ENCODE results near the gene PPP2R5C.
"Not testable (repeated sequence)": the region's sequence is repeated elsewhere in the genome, so short reads cannot be mapped to it uniquely, and the experiment has no call there.

PPP2R5C gene

DNA sequence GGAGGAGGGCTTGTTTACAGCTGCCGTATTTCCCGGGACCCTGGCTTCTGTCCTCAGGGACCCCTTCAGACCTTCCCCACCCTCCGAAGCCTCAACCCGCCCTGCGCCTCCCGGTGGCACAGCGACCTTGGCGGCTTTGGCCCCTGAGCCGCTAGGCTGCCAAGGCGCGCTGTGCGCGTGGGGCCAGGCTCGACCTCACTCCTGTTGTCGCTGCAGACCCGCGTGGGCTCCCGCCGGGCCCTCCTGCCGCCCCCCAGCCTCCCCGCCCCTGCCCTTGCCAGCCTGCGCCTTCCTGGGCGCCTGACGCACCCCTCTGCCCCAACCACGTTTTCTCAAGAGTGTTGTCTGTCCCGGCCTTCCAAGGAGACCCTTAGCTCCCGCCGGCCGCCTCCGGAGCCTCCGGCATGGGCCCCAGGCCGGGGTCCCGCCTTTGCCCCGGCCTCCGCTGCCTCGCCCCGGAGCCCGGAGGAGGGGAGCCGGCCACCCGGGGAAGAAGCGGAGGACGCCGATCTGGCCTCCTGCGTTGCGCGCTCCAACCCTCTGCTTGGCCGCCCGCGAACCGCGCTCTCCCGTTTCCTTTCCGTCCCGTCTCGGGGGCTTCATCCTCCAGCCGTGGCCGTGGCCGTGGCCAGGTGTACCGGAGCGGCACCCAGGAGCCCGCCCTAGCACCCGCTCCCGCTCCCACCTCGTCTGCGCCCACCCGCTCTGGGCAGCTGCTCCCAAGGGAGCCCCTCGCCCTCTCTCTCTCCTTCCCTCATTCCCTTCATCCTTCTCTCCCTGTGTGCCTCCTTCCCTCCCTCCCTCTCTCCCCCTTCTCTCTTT lies 19.9 kb downstream of the PPP2R5C start:
- no peak for DNase-seq (ENCODE audit: low read depth in 2 of 2)

DNA sequence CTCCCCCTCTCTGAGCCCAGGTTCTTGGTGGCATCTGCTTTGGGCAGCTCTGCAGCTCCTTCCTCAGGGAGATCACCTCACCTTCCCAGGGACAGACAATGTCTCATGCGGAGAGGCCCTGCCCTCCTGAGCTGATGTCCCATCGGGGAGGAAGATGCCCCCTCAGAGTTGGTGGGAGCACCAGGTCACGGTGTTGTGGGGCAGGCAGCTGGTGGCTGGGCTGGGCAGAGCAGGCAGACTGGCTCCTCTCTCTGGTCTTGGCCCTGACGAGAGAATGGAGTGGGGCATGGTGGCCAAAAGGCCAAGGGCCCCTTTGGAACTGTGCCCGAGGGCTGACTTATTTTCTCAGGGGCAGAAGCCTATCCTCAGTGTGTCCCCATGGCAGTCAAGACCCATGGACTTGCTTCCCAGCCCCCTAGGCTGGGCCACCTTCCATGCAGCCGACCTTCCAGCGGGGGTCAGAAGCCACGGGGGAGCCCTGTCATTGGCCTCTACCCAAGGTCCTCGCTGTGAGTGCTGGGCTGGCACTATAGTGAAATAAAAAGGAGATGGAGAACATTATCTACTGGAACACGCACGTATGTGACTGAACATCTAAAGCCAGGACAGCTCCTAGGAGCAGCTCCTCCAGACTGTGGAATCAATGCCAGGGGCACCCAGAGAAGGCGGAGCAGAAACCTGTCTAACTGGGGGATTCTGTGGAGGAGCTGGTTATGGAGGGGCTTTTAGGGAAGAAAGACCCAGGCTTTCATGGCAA lies 21.9 kb downstream of the PPP2R5C start:
- no peak for DNase-seq (ENCODE audit: low read depth in 2 of 2)

DNA sequence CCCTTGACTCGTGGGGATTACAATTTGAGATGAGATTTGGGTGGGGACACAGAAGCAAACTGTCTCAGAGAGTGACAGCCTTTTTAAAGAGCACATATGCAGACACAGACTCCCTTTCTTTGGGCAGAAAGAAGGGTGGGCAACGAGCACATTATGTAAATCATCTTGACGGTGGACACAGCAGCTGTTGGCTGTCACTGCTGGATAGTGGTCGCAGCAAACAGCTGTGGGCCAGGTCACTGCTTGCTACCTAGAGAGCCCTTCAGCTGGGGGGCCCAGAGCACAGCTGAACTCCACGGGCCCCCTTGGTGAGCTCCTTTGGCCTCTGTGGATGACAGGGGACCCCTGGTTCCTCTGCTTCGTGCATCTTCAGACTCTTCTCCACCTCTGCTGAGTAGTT lies 23.1 kb downstream of the PPP2R5C start:
- DNase-seq (ENCODE audit: low read depth in 2 of 2) = no peak

GRCh38 chr14:101788016-101788635 lies 26.6 kb downstream of the PPP2R5C start:
- DNase-seq (ENCODE audit: low read depth in 2 of 2) = peak in 1 of 2 experiments; percentile 8

DNA sequence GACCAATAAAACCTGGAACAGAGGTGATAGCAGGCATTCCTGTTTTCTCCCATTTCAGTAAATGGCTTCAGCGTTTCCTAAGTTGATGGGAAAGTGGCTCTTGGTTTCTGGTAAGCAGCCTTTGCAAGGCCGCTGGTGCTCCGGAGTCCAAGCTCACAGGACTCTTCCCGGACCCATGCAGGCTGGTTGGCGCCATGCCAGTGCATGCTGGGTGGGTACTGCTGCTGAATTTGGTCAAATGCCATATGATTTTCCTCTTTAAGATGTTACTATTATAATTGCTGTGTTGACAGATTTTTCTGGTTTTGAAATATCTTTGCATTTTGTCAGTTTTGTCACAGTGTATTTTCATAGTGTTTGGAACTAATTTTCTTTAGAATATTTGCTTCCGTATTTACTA lies 27.7 kb downstream of the PPP2R5C start:
- no peak for DNase-seq (ENCODE audit: low read depth in 2 of 2)

DNA sequence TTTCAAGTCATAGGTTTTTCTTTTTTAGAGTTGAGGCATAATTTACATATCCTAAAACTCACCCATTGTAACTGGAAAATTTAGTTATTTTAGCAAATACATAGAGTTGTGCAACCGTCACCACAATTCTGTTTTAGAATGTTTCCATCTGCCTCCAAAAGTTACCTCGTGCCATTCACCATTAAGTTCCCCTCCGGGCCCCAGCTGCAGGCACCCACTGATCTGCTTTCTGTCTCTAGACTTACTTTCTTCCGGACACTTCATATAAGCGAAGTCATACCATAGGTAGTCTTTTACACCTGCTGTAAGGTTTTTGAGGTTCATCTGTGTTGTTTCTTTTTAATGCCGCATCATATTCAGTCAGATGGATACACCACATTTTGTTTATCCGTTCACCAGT lies 28.7 kb downstream of the PPP2R5C start:
- no peak for DNase-seq (ENCODE audit: low read depth in 2 of 2)

DNA sequence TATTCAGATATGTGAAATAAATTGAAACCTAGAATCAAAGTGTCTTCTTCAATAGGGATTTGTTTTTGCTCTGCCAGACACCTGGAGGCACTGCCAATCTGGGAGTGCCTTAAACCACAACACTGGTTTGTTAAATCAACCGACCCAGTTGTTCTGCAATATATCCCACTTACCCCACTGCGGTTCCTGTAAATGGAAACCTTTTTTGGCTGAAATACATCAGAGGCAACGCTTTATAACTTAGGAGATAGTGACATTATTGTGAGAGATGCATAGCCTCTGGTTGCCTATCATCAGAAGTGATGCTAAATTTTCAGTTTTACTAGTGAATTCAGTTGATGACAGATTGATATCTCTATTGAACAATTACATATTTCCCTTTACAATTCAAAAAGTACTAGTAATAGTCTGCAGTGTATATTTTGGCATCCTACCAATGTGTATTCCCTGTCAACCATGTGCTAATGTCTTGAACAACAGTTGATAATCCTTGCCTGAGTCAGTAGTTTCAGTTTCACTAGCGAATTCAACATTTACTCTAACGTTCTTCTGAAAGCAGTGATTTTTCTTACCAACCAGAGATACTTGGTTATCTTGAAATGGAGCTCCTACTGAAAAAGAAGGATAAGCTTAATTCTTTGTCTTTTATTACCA lies 30.5 kb downstream of the PPP2R5C start:
- peak; percentile 20 to 32 for DNase-seq (ENCODE audit: low read depth in 2 of 2)

DNA sequence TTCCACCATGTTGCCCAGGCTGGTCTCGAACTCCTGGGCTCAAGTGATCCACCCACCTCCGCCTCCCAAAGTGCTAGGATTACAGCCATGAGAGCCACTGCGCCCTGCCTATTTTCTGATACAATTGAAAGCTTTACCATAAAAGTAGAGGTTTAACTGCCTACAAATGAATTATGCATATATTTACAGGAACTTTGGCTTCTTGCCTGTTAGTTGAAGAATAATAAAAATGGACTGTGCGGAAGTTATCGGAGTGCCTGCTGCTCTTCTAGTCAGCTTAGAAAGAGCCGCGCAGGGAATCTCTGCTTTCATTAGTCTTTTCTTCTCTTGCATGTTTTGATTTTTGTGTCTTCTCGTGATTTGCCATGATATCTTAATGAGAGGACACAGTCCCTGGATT lies 34.5 kb downstream of the PPP2R5C start:
- no peak for DNase-seq (ENCODE audit: low read depth in 2 of 2)

DNA sequence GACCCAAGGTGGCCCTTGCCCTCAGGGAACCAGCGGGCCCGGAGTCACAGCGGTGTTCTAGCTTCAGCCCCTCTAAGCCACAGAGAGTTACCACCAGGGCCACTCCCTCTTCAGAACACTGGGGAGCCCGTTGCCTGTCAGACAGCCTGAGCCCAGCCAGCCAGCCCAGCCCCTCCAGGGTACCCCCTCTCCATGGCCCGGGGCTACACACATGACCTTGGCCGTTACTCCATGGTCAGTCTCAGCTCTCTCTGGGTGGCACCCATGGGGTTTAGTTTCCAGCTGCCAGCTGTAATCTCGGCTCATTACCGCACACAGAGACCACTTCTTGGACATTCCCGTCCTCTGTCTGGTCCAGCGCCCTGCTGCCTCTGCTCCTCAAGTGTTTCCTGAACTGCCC lies 35.0 kb downstream of the PPP2R5C start:
- no peak for DNase-seq (ENCODE audit: low read depth in 2 of 2)

- no peak for DNase-seq (ENCODE audit: low read depth in 2 of 2)
These were observed 36.3 kb downstream of the PPP2R5C start for GRCh38 chr14:101797856-101798255.

DNA sequence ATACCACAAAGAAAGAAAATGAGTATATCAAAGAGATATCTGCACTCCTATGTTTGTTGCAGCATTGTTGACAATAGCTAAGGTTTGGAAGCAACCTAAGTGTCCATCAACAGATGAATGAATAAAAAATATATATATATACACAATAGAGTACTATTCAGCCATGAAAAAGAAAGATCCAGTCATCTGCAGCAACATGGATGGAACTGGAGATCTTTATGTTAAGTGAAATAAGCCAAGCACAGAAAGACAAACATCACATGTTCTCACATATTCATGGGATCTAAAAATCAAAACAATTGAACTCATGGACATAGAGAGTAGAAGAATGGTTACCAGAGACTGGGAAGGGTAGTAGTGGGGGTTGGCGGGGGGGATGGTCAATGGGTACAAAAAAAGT lies 42.9 kb downstream of the PPP2R5C start:
- DNase-seq (ENCODE audit: low read depth in 2 of 2) = not testable (repeated sequence)

GRCh38 chr14:101806252-101806651 lies 44.7 kb downstream of the PPP2R5C start:
- not testable (repeated sequence) for DNase-seq (ENCODE audit: low read depth in 2 of 2)

DNA sequence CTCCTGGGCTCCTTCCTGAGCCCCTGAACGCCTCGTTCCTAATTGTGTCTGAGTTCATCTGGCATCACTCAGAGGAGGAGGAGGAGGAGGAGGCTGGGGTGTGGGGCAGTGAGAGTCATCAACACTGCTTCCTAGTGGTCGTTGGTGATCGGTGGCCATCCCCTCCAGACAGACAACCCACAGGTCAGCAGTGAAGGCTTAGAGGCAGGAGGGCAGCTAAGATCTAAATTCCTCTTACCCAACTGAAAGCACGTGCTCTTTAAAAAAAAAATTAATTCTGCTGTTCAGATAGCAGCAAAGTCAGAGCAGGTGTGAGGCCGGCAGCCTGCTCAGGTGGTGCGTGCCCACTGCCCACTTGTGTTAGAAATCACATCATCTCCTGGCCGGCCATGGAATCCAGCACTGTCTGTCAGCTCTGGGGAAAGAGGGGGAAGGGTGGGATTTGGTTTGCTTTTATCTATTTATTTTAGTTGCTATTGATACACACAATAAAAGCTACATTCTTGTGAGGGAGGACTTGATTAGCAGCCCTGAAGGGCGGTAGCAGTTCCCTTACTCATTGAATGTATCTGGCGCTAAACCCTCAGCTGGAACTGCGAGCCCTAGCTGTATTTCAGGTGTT lies 46.6 kb downstream of the PPP2R5C start:
- no peak for DNase-seq (ENCODE audit: low read depth in 2 of 2)

DNA sequence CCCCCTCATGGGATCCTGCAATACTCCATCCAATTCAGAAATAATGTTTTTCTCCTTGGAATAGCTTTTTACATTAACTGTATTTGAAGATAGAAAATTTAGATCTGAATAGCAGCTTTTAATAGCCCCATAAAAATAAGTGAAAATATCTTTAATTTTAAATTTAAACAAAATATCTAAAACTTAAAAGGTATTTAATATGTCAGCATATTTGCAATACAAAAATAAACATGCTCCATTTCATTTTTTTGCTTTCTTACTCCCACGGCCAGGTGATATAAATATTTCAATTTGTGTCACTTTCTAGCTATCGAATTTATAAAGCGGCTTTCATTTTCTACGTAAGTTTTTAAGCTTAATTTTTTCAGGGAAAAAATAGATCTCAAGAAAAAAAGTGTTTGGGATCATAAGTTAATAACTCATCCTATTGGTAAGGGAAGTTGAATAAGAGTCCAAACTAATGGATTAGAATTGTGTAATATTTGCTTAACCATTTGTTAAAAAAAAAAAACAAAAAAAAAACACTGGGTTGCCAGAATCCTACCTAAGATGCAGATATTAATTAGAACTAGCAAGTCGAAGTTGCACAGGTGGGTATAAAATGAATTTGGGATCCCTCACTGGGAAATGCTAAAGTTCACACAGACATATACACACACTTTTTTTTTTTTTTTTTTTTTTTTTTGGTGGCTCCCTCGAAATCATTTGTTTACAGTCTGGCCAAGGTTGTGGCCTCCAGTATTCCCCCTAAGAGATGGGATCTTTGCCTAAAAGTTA lies 47.6 kb downstream of the PPP2R5C start:
- DNase-seq (ENCODE audit: low read depth in 2 of 2) = no peak

GRCh38 chr14:101809671-101810514 lies 48.4 kb downstream of the PPP2R5C start:
- peak; percentile 84 to 85 for DNase-seq (ENCODE audit: low read depth in 2 of 2)

GRCh38 chr14:101810897-101811621 lies 49.5 kb downstream of the PPP2R5C start:
- DNase-seq (ENCODE audit: low read depth in 2 of 2) = no peak

GRCh38 chr14:101812071-101812470 lies 50.6 kb downstream of the PPP2R5C start:
- DNase-seq (ENCODE audit: low read depth in 2 of 2) = no peak

DNA sequence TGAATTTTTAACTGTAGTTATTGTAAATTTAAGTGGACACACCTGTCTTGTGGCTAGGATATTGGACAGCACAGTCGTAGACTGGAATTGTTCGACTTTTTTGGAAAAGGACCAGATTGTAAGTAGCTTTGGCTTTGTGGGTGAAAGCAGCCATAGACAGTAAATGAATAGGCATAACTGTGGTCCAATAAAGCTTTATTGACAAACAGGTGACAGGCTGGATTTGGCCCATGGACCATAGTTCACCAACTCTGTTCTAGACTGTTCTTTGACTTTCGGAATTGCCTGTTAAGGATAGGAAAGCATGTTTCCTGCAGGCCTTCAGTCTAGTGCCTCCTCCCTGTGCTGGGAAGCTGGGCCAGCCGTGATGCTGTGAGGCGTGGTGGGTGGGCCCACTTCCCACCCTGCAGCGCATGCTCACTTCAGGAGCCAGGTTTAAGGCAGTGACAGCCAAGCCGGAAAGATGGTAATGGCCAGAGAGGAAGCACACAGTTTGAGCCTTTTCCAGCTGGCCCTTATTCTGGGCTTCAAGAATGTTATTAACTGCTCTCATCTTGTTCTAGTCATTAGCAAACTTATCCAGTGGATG lies 51.8 kb downstream of the PPP2R5C start:
- no peak for DNase-seq (ENCODE audit: low read depth in 2 of 2)

- no peak for DNase-seq (ENCODE audit: low read depth in 2 of 2)
These were observed 52.3 kb downstream of the PPP2R5C start for GRCh38 chr14:101813833-101814232.
